GM12874 (cell line): ENCODE data around the gene ADAMTS7.

Experiments
- CTCF ChIP-seq: IDR thresholded peaks from 2 replicates; pipeline ENCODE4 v1.5.1; 2011; ENCODE audit warnings: low read depth, mild to moderate bottlenecking, control low read depth, low read length, moderate library complexity; ENCODE audit not compliant: insufficient read depth

Gene ADAMTS7

GRCh38 chr15:78811124-78811824 lies at the start of gene ADAMTS7:
ADAMTS7 (minus strand) TSS chr15:78811464; CDS start chr15:78811220, 244 bp downstream.
- TF ChIP-seq CTCF, result peak; percentile 75

- peak; percentile 61 for TF ChIP-seq CTCF
These were observed 48.9 kb upstream of the ADAMTS7 start for GRCh38 chr15:78859971-78860719.

GRCh38 chr15:78855746-78856145 lies 44.5 kb upstream of the ADAMTS7 start:
- no peak for TF ChIP-seq CTCF

- TF ChIP-seq CTCF, result no peak
These were observed 43.6 kb upstream of the ADAMTS7 start for GRCh38 chr15:78854833-78855372.

GRCh38 chr15:78853500-78853899 lies 42.2 kb upstream of the ADAMTS7 start:
- TF ChIP-seq CTCF, result no peak

- TF ChIP-seq CTCF, result no peak
These were observed 39.9 kb upstream of the ADAMTS7 start for GRCh38 chr15:78850941-78851755.

- no peak for TF ChIP-seq CTCF
These were observed 39.1 kb upstream of the ADAMTS7 start for GRCh38 chr15:78850352-78850751.
